Frontal cortex (tissue), 4 donors: ENCODE data around the gene DIABLO. TPM values are rescaled to one million over a fixed set of nuclear protein-coding genes. Genes with fewer than 3 reads are reported as not detected.
"Not testable (repeated sequence)": the region's sequence is repeated elsewhere in the genome, so short reads cannot be mapped to it uniquely, and the experiment has no call there.

ENCODE experiments used
- DNase-seq, 2 donors: peaks; one replicate each; pipeline ENCODE4 v3.0.0; 2012; ENCODE audit warnings: low spot score in 2 of 2
- FAIRE-seq: peaks from 2 replicates; lab custom pipeline; 2012; peaks lifted over from hg19 to GRCh38; lab: Jason Lieb, UNC
- total RNA-seq: library from RNA; depleted of rRNA; stranded (reverse); fragments of >200 nt; gene quantifications from one replicate; pipeline ENCODE4 v1.2.3, GENCODE V29; 2014
- donor health status: control.
- donor health status: control.
- donor health status: control.

Gene DIABLO
- 57.5 TPM for total RNA-seq

GRCh38 chr12:122225683-122226365 is at the start of gene DIABLO:
Gene DIABLO (minus strand): TSS chr12:122226052. CDS start chr12:122226014, 38 bp downstream.
- peak; percentile 97 for FAIRE-seq
- DNase-seq, result peak; percentile 96

DNA sequence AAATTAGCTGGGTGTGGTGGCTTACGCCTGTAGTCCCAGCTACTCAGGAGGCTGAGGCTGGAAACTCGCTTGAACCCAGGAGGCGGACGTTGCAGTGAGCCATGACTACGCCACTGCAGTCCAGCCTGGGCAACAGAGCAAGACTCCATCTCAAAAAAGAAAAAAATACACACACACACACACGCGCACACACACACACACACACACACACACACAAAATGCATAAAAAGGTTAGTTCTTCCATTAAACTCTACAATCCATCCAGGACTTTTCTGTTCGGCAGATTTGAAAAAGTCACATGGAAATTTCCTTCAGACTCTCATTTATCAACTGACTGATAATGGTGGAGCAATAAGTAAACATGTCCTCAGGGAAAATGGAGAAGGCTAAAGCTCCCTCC is 49.6 kb upstream of the DIABLO start:
- DNase-seq, result no peak
- no peak for FAIRE-seq

- FAIRE-seq (no peak), DNase-seq (peak; percentile 80 to 90)
These were observed 40.5 kb upstream of the DIABLO start, which contains the start of gene VPS33A for GRCh38 chr12:122266230-122266901. Gene VPS33A (minus strand): TSS chr12:122266494. CDS start chr12:122266408, 86 bp downstream.

DNA sequence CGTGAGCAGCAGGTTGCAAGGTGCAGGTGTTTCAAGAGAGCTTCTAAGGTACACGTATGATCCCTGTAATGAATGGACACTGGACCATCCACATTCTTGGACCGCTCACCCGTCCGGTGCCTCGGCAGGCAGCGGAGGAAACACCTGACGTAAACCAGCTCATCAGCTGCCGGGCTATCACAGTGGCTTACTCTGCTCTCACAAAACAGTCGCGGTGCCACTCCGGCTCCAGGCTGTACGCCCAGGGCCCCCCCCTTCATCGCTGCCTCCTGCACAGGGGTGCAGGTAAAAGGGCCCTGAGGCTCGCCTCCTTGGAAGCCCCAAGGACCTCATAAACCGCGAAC is 40.0 kb upstream of the DIABLO start:
- no peak for DNase-seq
- no peak for FAIRE-seq

- DNase-seq (no peak), FAIRE-seq (no peak)
These were observed 39.6 kb upstream of the DIABLO start for GRCh38 chr12:122265476-122265875.

GRCh38 chr12:122260735-122261134 is 34.9 kb upstream of the DIABLO start:
- not testable (repeated sequence) for DNase-seq, FAIRE-seq

DNA sequence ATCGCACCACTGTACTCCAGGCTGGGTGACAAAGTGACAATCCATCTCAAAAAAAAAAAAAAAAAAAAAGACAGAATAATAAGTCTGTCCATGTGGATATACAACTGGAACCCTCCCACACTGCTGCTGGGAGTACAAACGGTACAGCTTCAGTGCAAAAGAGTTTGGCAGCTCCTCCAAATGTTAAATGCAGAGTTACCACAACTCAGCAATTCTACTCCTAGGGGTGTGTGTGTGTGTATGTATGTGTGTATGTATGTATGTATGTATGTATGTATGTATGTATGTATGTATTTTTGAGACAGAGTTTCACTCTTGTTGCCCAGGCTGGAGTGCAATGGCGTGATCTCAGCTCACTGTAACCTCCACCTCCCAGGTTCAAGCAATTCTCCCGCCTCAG is 33.1 kb upstream of the DIABLO start:
- FAIRE-seq, DNase-seq: not testable (repeated sequence)

DNA sequence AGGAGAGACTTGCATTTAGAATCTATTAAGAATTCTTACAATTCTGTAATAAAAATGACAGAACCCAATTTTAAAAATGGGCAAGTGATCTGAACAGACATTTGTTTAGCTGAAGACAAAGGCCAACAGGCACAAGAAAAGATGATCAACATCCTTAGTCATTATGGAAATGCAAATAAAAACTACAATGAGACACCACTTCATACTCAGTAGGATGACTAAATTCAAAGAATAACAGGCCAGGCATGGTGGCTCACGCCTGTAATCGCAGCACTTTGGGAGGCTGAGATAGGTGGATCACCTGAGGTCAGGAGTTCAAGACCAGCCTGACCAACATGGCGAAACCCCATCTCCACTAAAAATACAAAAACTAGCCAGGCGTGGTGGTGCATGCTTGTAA is 32.6 kb upstream of the DIABLO start:
- FAIRE-seq, DNase-seq: not testable (repeated sequence)

DNA sequence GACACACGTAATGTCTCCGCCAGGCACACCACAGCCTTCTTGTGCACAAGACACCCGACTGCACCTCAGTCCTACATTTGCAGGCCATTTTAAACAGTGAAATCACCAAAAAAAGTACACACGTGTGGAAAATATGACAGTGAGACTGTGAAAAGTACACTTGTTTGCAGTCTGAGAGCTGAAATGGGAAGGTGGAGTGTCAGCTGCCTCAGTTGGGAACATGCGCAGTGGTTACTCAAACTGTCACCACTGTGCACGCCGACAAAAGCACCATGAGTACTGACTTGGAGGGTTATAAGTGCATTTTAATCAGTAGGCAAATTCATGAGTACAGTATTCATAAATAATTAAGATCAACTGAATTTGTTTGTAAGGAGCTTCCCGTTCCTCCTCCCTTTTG is 24.7 kb upstream of the DIABLO start:
- FAIRE-seq, result no peak
- no peak for DNase-seq

DNA sequence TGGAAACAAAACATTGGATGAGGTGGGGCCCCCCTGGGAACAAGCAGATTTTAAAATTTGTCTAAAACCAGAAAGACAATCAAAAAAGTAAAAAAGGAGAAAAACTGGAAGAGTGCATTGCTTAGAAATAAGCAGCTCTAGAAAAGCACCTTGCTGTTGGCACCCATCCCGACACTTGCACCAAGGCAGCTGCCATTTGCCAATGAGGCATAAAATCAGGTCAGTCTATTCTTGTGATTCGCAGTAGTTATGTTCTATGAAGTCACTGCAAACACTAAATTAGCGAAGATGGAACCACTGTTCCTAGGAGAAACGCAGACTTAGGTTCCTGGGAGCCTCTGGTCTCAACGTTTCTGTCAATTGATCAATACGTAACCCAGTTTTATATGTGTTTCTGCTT is 24.2 kb upstream of the DIABLO start:
- DNase-seq, result no peak
- FAIRE-seq, result no peak

- no peak for FAIRE-seq
These were observed 19.7 kb upstream of the DIABLO start for GRCh38 chr12:122245553-122245952.

GRCh38 chr12:122244565-122245371 is 18.9 kb upstream of the DIABLO start:
- FAIRE-seq (no peak), DNase-seq (no peak)

More at GRCh38 chr12:122245553-122245952, 19.7 kb upstream of the DIABLO start:
- no peak for DNase-seq

- FAIRE-seq, result no peak
- DNase-seq, result no peak
These were observed 18.1 kb upstream of the DIABLO start for GRCh38 chr12:122243965-122244364.

GRCh38 chr12:122238861-122239260 is 13.0 kb upstream of the DIABLO start:
- DNase-seq (no peak), FAIRE-seq (no peak)

DNA sequence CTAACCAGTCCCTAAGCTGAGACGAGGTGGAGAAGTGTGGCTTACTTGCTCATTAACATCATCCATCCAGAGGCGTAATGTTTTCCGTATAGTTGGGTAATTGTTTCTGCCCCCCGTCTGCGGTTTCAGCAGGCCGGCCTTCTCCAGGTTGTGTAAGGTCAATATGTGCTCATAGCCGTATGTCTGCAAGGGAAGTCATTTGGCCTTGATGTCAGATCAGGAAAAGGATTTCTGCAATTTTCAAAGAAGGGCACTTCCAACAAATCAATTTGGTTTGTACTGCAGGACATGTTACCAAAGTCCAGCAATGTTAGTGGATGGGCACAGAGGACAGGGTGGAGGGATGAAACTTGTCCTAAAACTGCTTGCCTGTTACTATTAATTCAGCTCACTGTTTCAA is 9.9 kb upstream of the DIABLO start:
- DNase-seq, result no peak
- no peak for FAIRE-seq

- FAIRE-seq (no peak), DNase-seq (no peak)
These were observed 6.8 kb upstream of the DIABLO start for GRCh38 chr12:122232691-122233090.

DNA sequence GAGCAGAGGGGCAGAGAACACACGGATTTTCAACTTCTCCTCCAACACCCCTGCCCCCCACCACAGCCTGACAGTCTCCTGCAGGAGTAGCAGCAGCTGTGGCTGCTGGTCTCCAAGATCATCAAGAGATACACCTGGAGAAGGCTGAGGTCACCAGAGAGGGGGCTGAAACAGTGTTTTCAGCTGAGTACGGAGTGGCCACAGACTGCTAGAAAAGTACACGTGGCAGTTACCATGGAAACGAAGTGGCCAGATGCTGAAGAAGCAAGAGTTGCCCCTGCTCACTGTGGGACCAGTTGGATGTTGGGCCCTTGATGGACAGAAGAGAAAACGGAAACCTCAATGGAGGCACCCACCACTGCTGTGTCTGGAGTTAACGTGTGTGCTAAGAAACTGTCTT is 4.9 kb upstream of the DIABLO start:
- FAIRE-seq (no peak), DNase-seq (no peak)

DNA sequence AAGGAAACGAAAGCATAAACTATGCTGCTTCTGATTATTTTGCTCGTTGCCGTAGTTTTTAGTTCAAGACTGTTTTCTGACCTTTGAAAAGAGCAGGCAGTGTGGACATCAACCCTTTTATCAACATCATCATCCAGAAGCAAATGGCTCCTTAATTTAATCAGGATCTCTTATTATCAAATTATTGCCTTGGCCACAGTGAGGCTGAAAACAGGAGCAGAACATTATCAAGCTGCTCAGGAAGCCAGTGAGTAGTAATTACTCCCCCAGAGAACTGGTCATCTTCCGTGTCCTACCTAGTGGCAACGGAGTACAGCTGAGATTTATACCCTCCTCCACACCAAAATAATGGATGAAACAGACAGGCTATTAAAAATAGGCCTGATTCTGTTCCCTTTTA is 2.2 kb upstream of the DIABLO start:
- DNase-seq (no peak), FAIRE-seq (no peak)

- DNase-seq (no peak), FAIRE-seq (no peak)
These were observed 1.5 kb upstream of the DIABLO start for GRCh38 chr12:122227341-122227740.

- DNase-seq (no peak), FAIRE-seq (no peak)
These were observed 694 bp upstream of the DIABLO start for GRCh38 chr12:122226366-122227125.
